GM12878 (cell line): ENCODE data around the gene SULF2. TPM values are rescaled to one million over a fixed set of nuclear protein-coding genes. Genes with fewer than 3 reads are reported as not detected.

ENCODE experiments used
- ATAC-seq: fragments of 200-7000 bp; cut with Tn5 transposase; 3 replicates; pipeline ENCODE4 v1.9.1; 2020; ENCODE audit warnings: mild to moderate bottlenecking, moderate library complexity
- BruUV-seq: library from RNA; stranded (reverse); fragments of 400-500 nt; replicated peaks from 2 replicates; lab custom pipeline; 2021; lab: Mats Ljungman, UMichigan
- CTCF ChIA-PET: fragments of 300-600 bp; sonication (Branson Sonifier 250); formaldehyde crosslinking; extraction: SDS; loops from one replicate; lab custom pipeline; 2021; ENCODE audit warnings: inconsistent platforms; lab: Yijun Ruan, JAX
- POLR2A ChIA-PET: fragments of 350-600 bp; formaldehyde crosslinking; extraction: SDS; loops from one replicate; lab custom pipeline; 2021; ENCODE audit warnings: inconsistent platforms; lab: Charles Lee
- RAD21 ChIA-PET: fragments of 300-600 bp; sonication (Branson Sonifier 250); formaldehyde crosslinking; loops from one replicate; lab custom pipeline; 2023; ENCODE audit warnings: antibody characterized with exemption; ENCODE audit not compliant: unreplicated experiment; lab: Charles Lee
- SMC1A ChIA-PET: fragments of 300-600 bp; sonication (Branson Sonifier 250); formaldehyde crosslinking; loops from one replicate; lab custom pipeline; 2023; ENCODE audit not compliant: unreplicated experiment, uncharacterized antibody; lab: Charles Lee
- DNase-seq: peaks from one replicate; pipeline ENCODE4 v3.0.0-alpha.2; 2011; ENCODE audit warnings: low read depth, low spot score
- FAIRE-seq: peaks from 3 replicates; lab custom pipeline; 2011; peaks lifted over from hg19 to GRCh38; lab: Jason Lieb, UNC
- H2AFZ ChIP-seq: 2 replicates; pipeline ENCODE4 v1.6.0; 2011; ENCODE audit warnings: low read depth, low read length, control low read depth; ENCODE audit not compliant: control insufficient read depth
- H3K27ac ChIP-seq: 2 replicates; pipeline ENCODE4 v1.5.1; 2011; ENCODE audit warnings: control low read depth; ENCODE audit not compliant: control insufficient read depth, insufficient read depth
- H3K27me3 ChIP-seq, 2 experiments: replicated peaks in 1 of 2; 2 replicates each; pipeline versions ENCODE4 v1.6.0 to v1.6.1; 2011; ENCODE audit warnings: low read length in 1 of 2; ENCODE audit not compliant: control insufficient read depth in 2 of 2, insufficient read depth in 2 of 2
- H3K36me3 ChIP-seq, 2 experiments: 2 replicates each; pipeline ENCODE4 v1.5.1; 2011; ENCODE audit warnings: low read length in 1 of 2; ENCODE audit not compliant: control insufficient read depth in 2 of 2, insufficient read depth in 2 of 2
- H3K4me1 ChIP-seq: 2 replicates; pipeline ENCODE4 v1.6.1; 2011; ENCODE audit warnings: mild to moderate bottlenecking, low read length, moderate library complexity, mixed read lengths; ENCODE audit not compliant: control insufficient read depth, insufficient read depth
- H3K4me2 ChIP-seq: 2 replicates; pipeline ENCODE4 v1.6.0; 2011; ENCODE audit warnings: control low read depth; ENCODE audit not compliant: control insufficient read depth, insufficient read depth
- H3K4me3 ChIP-seq: fragments of 200-600 bp; sonication (generic); 2 replicates; pipeline ENCODE4 v1.5.1; 2016
- H3K79me2 ChIP-seq: 2 replicates; pipeline ENCODE4 v1.6.0; 2011; ENCODE audit warnings: low read length; ENCODE audit not compliant: control insufficient read depth, insufficient read depth
- H3K9ac ChIP-seq: 2 replicates; pipeline ENCODE4 v1.8.0; 2011; ENCODE audit warnings: low read length, control low read depth, mixed read lengths; ENCODE audit not compliant: control insufficient read depth, insufficient read depth
- H3K9me3 ChIP-seq: replicated peaks from 3 replicates; pipeline ENCODE4 v1.5.1; 2011; ENCODE audit warnings: mild to moderate bottlenecking, low read length; ENCODE audit not compliant: control insufficient read depth, insufficient read depth
- H4K20me1 ChIP-seq: 2 replicates; pipeline ENCODE4 v1.6.0; 2011; ENCODE audit not compliant: control insufficient read depth, insufficient read depth
- BCL11A ChIP-seq: IDR thresholded peaks from 2 replicates; pipeline ENCODE4 v1.6.1; 2011; ENCODE audit warnings: low read depth, low read length
- CREM ChIP-seq: IDR thresholded peaks from 2 replicates; pipeline ENCODE4 v1.6.1; 2014; ENCODE audit warnings: antibody characterized with exemption, low read depth
- IRF3 ChIP-seq: fragments of 450-650 bp; IDR thresholded peaks from 2 replicates; pipeline ENCODE4 v1.6.1; 2014; ENCODE audit warnings: mild to moderate bottlenecking
- STAT1 ChIP-seq: fragments of 450-650 bp; conservative IDR thresholded peaks from 2 replicates; pipeline ENCODE4 v1.6.1; 2014; ENCODE audit warnings: antibody characterized with exemption, mild to moderate bottlenecking
- WGBS: methylation state at CpG from one replicate; pipeline ENCODE4 v1.1.6; 2016; ENCODE audit warnings: low lambda C conversion rate; ENCODE audit not compliant: insufficient replicate concordance, insufficient coverage; ENCODE audit errors: missing lambda C conversion rate; 5-methylcytosine and 5-hydroxymethylcytosine counted together
- in situ Hi-C: fragments of 300-500 bp; cut with MboI; formaldehyde crosslinking; loops from 9 replicates; pipeline ENCODE4 v1.14.3; 2018; ENCODE audit warnings: mixed read lengths
- intact Hi-C: fragments of 100-400 bp; cut with micrococcal nuclease; formaldehyde crosslinking; loops from one replicate; pipeline ENCODE4 v1.14.2; 2022; ENCODE audit not compliant: unreplicated experiment
- polyA plus RNA-seq, 11 experiments: library from polyadenylated mRNA; depleted of rRNA in 4 of 11; unstranded in 6 of 11; stranded (reverse) in 5 of 11; fragments of >200 nt; fragmentation: Nextera tagmentation in 4 of 11; fragmentation: Illumina TruSeq in 1 of 11; extraction: Ambion mirVana in 4 of 11; extraction: Trizol in 1 of 11; gene quantifications; 1 replicate in 1 of 11; 2 replicates in 10 of 11; pipeline versions ENCODE4 v1.2.1 to v1.2.3, GENCODE V29; 2011 to 2016; ENCODE audit warnings: inconsistent platforms in 2 of 11, missing spikeins in 2 of 11, low read depth in 1 of 11
- total RNA-seq, 4 experiments: library from RNA; depleted of rRNA in 3 of 4; stranded (reverse); fragments of >200 nt in 3 of 4; fragmentation: Illumina TruSeq in 1 of 4; extraction: Trizol in 1 of 4; gene quantifications; 2 replicates each; pipeline versions ENCODE4 v1.2.1 to v1.2.3, GENCODE V29; 2013 to 2021
- TF ChIP-seq, protein P1 (sequence below): fragments of 450-650 bp; IDR thresholded peaks from 2 replicates; pipeline ENCODE4 v1.6.1; 2017; ENCODE audit warnings: mild to moderate bottlenecking, moderate library complexity

SULF2 gene
- total and polyA plus RNA-seq, 10 of the 15 experiments (the other 5 are each of a cell fraction or from before 2014, with no cell fraction given) = 0.69 to 4.1 (median 1.6) TPM

GRCh38 chr20:47775841-47776240, 9.4 kb downstream of the SULF2 start:
- Histone ChIP-seq H3K4me2 (no peak overlapping the region), H3K27me3 (peaks cover 0 to 2% of the 10 kb centered on the region in 2 experiments; a peak in 1 of 4 replicates), H3K4me3 (no peak overlapping the region), H3K79me2 (no peaks in the 10 kb centered on the region), H3K36me3 (no peaks in the 10 kb centered on the region), H3K9ac (no peak overlapping the region), H4K20me1 (no peaks in the 10 kb centered on the region), H3K9me3 (no peaks in the 10 kb centered on the region; the same call in 2 of the 3 replicates), H3K27ac (no peak overlapping the region), H2AFZ (no peak overlapping the region), H3K4me1 (no peaks in the 10 kb centered on the region)
- WGBS = 32% methylated on average over 5 of the region's 5 CpGs
- FAIRE-seq = no peak
- no peak for ATAC-seq
- DNase-seq = no peak
- ChIA-PET RAD21 (no interaction called here), CTCF (no interaction called here), POLR2A (no interaction called here), SMC1A (no interaction called here)
- no TSS peak for BruUV-seq
- TF ChIP-seq IRF3 = no peak
- no peak for TF ChIP-seq STAT1
- no peak for TF ChIP-seq CREM
- TF ChIP-seq BCL11A = no peak
- TF ChIP-seq, protein P1, sequence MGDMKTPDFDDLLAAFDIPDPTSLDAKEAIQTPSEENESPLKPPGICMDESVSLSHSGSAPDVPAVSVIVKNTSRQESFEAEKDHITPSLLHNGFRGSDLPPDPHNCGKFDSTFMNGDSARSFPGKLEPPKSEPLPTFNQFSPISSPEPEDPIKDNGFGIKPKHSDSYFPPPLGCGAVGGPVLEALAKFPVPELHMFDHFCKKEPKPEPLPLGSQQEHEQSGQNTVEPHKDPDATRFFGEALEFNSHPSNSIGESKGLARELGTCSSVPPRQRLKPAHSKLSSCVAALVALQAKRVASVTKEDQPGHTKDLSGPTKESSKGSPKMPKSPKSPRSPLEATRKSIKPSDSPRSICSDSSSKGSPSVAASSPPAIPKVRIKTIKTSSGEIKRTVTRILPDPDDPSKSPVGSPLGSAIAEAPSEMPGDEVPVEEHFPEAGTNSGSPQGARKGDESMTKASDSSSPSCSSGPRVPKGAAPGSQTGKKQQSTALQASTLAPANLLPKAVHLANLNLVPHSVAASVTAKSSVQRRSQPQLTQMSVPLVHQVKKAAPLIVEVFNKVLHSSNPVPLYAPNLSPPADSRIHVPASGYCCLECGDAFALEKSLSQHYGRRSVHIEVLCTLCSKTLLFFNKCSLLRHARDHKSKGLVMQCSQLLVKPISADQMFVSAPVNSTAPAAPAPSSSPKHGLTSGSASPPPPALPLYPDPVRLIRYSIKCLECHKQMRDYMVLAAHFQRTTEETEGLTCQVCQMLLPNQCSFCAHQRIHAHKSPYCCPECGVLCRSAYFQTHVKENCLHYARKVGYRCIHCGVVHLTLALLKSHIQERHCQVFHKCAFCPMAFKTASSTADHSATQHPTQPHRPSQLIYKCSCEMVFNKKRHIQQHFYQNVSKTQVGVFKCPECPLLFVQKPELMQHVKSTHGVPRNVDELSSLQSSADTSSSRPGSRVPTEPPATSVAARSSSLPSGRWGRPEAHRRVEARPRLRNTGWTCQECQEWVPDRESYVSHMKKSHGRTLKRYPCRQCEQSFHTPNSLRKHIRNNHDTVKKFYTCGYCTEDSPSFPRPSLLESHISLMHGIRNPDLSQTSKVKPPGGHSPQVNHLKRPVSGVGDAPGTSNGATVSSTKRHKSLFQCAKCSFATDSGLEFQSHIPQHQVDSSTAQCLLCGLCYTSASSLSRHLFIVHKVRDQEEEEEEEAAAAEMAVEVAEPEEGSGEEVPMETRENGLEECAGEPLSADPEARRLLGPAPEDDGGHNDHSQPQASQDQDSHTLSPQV = no peak
- intact Hi-C loops (no loop called here), in situ Hi-C loops (no loop called here)
